Right lobe of liver (tissue), 4 donors: ENCODE data around the gene TMEM272.

Source experiments
- CTCF ChIP-seq, 4 donors: fragments of 200-600 bp in 3 of 4; fragments of 450-650 bp in 1 of 4; IDR thresholded peaks; one replicate each; pipeline versions ENCODE4 v1.5.1 to v1.8.0; 2016 to 2022; ENCODE audit warnings: antibody characterized with exemption in 4 of 4, mild to moderate bottlenecking in 2 of 4
- POLR2A ChIP-seq: fragments of 450-650 bp; IDR thresholded peaks from one replicate; pipeline ENCODE4 v1.6.1; 2017; ENCODE audit warnings: antibody characterized with exemption, mild to moderate bottlenecking
- donor health status: DM: no; HTN: no; CAD: no.
- donor health status: DM: no; HTN: no; CAD: no.
- donor health status: DM: no; HTN: yes; CAD: no.

- no peak for TF ChIP-seq CTCF (IDR thresholded peaks at IDR 0.05)
- no peak for TF ChIP-seq POLR2A
Measured at GRCh38 chr13:51837016-51837415, 8.0 kb downstream of the TMEM272 start.
